ENCODE measurements around the gene CD36.

DNA sequence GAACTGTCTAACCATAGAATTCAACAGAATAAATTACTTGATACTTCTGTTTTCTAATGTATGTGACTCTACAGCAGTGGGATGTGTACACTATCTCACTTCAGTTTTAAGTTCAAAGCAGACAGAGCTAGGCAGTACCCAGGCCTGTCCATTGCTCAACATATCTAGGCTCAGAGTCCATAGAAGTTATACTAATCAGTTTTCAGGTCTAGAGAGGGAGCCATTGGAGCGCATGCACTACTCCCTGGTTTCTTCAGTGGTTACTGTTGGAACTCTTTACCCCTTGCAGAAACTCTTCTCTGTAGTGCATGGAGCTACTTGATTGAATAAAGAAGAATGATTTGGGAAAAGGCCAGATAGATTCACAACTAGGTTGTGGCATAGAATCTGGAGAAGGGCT is 4.4 kb downstream of the CD36 start:
- TF ChIP-seq ZNF274 (IDR thresholded peaks at IDR 0.05; ENCODE audit: low read length), result no peak
- no peak for TF ChIP-seq ZNF274 (tag by site-specific recombination; IDR thresholded peaks at IDR 0.05; ENCODE audit: borderline replicate concordance)
- TF ChIP-seq, protein P1, sequence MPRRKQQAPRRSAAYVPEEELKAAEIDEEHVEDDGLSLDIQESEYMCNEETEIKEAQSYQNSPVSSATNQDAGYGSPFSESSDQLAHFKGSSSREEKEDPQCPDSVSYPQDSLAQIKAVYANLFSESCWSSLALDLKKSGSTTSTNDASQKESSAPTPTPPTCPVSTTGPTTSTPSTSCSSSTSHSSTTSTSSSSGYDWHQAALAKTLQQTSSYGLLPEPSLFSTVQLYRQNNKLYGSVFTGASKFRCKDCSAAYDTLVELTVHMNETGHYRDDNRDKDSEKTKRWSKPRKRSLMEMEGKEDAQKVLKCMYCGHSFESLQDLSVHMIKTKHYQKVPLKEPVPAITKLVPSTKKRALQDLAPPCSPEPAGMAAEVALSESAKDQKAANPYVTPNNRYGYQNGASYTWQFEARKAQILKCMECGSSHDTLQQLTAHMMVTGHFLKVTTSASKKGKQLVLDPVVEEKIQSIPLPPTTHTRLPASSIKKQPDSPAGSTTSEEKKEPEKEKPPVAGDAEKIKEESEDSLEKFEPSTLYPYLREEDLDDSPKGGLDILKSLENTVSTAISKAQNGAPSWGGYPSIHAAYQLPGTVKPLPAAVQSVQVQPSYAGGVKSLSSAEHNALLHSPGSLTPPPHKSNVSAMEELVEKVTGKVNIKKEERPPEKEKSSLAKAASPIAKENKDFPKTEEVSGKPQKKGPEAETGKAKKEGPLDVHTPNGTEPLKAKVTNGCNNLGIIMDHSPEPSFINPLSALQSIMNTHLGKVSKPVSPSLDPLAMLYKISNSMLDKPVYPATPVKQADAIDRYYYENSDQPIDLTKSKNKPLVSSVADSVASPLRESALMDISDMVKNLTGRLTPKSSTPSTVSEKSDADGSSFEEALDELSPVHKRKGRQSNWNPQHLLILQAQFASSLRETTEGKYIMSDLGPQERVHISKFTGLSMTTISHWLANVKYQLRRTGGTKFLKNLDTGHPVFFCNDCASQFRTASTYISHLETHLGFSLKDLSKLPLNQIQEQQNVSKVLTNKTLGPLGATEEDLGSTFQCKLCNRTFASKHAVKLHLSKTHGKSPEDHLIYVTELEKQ (tag by site-specific recombination; IDR thresholded peaks at IDR 0.05; ENCODE audit: borderline replicate concordance), result no peak
- TF ChIP-seq, protein P2, sequence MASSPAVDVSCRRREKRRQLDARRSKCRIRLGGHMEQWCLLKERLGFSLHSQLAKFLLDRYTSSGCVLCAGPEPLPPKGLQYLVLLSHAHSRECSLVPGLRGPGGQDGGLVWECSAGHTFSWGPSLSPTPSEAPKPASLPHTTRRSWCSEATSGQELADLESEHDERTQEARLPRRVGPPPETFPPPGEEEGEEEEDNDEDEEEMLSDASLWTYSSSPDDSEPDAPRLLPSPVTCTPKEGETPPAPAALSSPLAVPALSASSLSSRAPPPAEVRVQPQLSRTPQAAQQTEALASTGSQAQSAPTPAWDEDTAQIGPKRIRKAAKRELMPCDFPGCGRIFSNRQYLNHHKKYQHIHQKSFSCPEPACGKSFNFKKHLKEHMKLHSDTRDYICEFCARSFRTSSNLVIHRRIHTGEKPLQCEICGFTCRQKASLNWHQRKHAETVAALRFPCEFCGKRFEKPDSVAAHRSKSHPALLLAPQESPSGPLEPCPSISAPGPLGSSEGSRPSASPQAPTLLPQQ (tag by site-specific recombination; IDR thresholded peaks at IDR 0.05), result no peak
- TF ChIP-seq ZNF785 (tag by site-specific recombination; IDR thresholded peaks at IDR 0.05), result no peak
